ENCODE data around the gene BCL2L2. TPM values are rescaled to one million over a fixed set of nuclear protein-coding genes. Genes with fewer than 3 reads are reported as not detected.
"Not testable (repeated sequence)": the region's sequence is repeated elsewhere in the genome, so short reads cannot be mapped to it uniquely, and the experiment has no call there.

BCL2L2 gene, protein sequence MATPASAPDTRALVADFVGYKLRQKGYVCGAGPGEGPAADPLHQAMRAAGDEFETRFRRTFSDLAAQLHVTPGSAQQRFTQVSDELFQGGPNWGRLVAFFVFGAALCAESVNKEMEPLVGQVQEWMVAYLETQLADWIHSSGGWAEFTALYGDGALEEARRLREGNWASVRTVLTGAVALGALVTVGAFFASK
- total RNA-seq (2014; rRNA removed; shearing (Covaris generic); ENCODE audit: low replicate concordance) = 4.0 and 8.6 TPM in 2 replicates

DNA sequence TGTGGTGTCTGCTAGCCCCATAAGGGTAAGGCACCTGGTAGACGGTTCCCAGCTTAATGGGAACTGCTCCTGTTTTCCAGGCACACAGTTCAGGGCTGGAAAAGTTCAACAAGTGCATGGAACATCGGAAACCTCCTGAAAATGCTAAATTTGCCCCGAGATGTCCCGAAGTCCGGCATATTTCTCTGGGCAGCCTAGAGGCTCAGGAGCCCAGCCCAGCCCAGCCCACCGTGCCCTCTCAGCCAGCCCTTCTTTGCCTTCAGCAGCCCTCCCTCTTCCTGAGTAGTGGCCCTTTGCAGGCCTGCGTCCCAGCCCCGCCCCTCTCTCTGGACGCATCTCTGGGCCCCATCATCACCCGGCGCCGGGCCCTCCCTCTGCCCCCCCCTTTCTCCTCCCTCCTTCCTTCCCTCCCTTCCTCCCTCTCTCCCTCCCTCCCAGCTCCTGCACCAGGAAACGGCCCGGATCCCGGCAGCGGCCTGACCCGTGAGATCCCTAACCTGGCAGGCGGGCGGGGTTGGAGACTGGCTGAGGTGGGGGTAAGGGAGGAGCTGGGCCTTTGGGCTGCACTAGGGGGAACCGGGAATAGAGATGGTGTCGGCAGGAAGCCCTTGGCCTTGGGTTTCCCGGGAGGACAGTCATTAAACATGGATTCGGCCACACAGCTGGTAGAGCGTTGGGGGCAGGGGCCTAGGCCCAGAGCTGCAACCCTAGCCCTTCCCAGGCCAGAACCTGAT is at the start of gene BCL2L2:
Gene BCL2L2, plus strand, starts transcription at position 422 of the 734 bp plus-strand sequence. CDS start 935 bp downstream, outside the sequence.
- in situ Hi-C loops (cut with HindIII; ENCODE audit: low pct_unique_long_range_greater_than_20kb, low sequenced_read_pairs) = no loop called here

DNA sequence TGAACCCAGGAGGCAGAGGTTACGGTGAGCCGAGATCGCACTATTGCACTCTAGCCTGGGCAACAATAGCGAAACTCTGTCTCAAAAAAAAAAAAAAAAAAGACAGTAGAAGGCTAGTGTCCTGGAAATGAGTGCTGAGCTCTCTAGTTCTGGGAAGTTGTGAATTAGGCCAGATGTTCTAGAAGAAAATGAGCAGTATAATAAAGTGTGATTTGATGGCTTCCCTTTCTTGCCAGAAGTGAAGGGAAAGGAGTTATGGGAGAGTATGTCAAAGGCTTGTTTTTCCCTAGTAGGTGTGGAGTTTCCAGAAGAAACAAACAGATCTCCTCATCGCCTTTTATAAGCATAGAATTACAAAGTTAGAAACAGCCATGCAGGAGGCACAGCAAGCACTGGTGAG is 48.4 kb upstream of the BCL2L2 start:
- no peak for DNase-seq (ENCODE audit: low read depth)
- in situ Hi-C loops (cut with HindIII; ENCODE audit: low pct_unique_long_range_greater_than_20kb, low sequenced_read_pairs) = no loop called here

More for the DNA sequence above, at the start of gene BCL2L2:
- peak; percentile 87 for DNase-seq (ENCODE audit: low read depth)

DNA sequence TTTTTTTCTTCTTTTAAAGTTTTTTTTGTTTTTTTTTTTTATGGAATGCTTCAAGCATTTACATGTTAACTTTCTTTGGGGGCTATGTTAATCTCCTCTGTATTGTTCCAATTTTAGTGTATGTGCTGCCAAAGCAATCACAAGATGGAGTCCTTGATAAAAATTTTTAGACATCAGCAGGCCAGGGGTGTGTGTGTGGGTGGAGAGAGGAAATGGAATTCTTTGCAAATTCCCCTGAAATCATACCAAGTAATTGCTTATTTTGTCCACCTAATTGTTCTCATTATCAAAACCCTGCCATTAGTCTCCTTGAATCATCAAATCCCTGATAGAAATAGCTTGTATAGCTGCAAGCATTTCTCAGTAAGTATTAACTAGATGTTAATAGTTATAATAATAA is 47.2 kb upstream of the BCL2L2 start:
- DNase-seq (ENCODE audit: low read depth) = no peak
- in situ Hi-C loops (cut with HindIII; ENCODE audit: low pct_unique_long_range_greater_than_20kb, low sequenced_read_pairs) = no loop called here

DNA sequence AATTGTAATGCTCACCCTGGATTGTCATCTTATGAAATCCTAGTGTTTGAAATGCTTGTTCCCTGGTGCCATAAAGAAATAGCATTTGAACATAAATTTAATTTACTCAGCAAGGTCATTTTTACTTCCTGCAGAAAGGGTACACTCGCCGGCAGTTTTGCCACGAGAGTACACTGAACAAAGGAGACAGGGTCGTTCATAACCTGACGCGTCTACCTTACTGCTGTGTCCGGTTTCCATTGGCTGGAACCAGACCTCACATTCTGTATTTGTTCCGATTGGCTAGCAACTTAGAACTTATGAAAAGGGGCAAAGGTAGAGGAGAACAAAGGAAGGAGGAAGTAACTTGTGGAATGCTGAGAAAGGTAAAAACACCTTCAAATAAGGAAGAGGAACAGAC is 45.8 kb upstream of the BCL2L2 start:
- in situ Hi-C loops (cut with HindIII; ENCODE audit: low pct_unique_long_range_greater_than_20kb, low sequenced_read_pairs); DNase-seq (ENCODE audit: low read depth): not testable (repeated sequence)

DNA sequence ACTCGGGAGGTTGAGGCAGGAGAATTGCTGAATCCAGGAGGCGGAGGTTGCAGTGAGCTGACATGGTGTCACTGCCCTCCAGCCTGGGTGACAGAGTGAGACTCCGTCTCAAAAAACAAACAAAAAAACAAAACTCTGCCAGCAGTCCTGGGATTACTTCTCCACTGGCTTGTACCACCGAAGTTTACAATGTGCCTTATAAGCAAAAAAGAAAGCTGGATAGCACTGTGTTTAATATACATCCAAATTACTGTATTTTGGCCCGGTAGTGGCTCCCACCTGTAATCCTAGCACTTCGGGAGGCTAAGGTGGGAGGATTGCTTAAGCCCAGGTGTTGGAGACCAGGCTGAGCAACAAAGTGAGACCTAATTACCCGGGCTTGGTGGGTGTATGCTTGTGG is 37.4 kb upstream of the BCL2L2 start:
- DNase-seq (ENCODE audit: low read depth) = no peak

DNA sequence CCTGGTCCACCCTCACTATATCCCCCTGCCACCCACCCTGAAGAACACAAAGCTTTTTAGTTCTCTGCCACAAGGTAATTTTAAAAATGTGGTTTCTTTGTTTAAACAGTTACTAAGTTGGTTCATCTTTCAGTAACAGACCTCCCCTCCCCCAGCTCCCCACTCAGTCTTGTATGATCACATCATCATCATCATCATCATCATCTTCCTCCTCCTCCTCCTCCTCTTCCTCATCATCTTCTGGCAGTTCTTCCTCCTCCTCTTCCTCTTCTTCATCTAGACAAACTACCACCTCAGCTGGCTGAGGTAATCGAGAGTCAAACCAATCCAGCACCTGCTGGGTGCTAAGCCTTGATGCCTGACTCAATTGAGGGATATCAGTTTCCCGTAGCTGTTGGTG is 31.2 kb upstream of the BCL2L2 start:
- DNase-seq (ENCODE audit: low read depth) = no peak
- in situ Hi-C loops (cut with HindIII; ENCODE audit: low pct_unique_long_range_greater_than_20kb, low sequenced_read_pairs) = no loop called here

More for the DNA sequence above, 37.4 kb upstream of the BCL2L2 start:
- in situ Hi-C loops (cut with HindIII; ENCODE audit: low pct_unique_long_range_greater_than_20kb, low sequenced_read_pairs) = no loop called here

DNA sequence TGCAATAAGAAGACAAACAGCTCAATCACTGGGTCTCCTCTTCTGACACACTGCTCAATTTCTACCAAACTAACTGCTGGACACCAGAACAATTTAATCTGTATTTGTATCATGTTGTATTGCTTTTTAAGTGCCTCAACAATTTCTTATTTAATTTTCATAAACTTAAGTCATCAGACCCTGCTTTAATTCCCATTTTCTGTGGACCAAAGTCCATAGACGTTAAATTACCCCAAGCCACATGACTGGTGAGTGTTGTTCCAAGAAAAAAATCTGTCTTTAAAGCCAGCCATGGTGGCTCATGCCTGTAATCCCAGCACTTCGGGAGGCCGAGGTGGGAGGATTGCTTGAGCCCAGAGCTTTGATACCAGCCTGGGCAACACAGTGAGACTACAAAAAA is 29.4 kb upstream of the BCL2L2 start:
- no peak for DNase-seq (ENCODE audit: low read depth)
- in situ Hi-C loops (cut with HindIII; ENCODE audit: low pct_unique_long_range_greater_than_20kb, low sequenced_read_pairs) = no loop called here

DNA sequence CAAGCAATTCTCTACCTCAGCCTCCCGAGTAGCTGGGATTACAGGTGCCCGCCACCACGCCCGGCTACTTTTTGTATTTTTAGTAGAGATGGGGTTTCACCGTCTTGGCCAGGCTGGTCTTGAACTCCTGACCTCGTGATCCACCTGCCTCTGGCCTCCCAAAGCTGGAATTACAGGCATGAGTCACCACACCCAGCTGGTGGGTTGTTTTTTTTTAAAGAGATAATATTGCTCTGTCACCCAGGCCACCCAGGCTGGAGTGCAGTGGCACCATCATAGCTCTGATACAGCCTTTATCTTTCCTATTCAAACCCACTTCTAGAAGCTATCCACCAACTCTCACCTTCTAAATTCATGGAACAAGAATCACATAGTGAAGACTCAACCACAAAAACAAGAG is 28.7 kb upstream of the BCL2L2 start:
- in situ Hi-C loops (cut with HindIII; ENCODE audit: low pct_unique_long_range_greater_than_20kb, low sequenced_read_pairs); DNase-seq (ENCODE audit: low read depth): not testable (repeated sequence)

DNA sequence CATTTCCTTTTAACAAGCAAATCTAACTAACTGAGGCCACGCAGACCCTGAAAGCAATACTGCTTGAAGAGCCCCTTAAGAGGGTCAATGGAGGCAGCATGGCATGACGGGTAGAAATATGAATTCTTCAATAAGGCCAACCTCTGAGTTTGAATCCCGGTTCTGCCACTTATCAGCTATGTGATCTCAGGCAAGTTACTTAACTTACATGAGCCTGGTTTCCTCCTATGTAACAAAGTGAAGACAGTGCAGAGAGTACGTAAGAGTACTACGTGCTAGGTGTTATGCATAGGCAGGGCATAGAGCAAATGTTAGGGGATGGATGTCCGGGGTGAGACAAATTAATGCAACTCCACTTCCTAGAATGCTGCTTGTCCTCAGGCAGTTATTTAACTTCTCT is 25.4 kb upstream of the BCL2L2 start:
- in situ Hi-C loops (cut with HindIII; ENCODE audit: low pct_unique_long_range_greater_than_20kb, low sequenced_read_pairs) = no loop called here
- no peak for DNase-seq (ENCODE audit: low read depth)

DNA sequence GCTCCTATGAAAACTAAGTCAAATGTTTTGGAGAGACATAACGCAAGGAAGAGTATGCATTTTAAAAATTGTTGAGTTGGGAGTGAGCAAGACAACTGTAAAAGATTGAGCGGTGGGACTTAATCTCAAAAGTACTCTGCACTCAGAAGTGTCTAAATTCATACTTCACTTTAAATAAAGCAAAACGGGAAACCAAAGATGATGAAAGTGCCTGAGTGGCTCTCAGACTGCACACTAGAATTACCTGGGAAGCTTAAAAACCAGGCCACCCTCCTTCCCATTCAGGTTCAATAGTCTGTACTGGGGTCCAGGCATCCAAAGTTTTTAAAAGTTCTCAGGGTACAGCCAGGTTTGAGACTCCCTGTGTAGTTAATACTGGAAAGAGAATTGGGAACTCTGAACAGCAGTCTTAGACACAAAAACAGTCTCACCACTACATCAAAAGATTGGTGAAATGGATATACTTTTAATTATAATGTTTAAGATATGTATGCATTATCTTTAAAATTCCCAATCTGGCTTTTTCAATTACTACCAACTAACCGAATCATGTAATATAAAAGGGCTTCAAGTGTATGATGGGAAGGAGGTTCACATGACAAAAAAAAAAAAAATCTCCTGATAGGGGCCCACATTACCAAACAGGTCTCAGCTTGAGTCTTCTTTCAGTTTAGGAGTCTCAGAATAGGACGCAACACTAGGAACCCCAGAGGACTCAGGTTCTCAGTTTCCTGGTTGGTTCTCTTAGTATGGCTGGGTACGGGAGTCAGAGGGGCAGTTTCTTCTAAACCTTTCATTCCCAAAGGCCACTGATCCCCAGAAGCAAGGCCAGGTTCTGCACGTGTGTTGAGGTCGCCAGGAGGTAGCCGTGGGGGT is 21.7 kb upstream of the BCL2L2 start:
- in situ Hi-C loops (cut with HindIII; ENCODE audit: low pct_unique_long_range_greater_than_20kb, low sequenced_read_pairs) = no loop called here
- DNase-seq (ENCODE audit: low read depth) = no peak

DNA sequence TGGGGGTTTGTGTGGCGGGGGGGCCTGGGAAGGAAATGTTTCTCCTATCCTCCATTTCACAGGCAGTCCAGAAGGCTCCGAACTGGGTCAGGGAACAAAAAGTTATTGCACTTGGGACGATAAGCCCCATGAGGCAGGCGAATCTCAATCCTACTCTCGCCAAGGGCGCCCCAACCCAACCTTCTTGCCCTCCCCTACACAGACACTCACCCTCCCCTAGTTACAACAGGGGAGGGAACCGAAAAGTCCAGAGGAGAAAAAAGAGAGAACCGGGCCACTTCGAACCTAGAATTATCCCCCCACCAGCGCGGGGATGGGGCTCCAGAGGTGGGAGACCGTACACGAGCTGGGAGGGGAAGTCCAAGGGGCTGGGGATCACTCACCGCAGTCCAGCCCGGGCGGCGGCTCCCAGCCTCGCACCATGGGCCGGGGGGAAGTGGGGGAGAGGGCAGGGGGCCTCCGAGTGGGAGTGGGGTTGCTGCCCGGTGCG is 21.1 kb upstream of the BCL2L2 start:
- DNase-seq (ENCODE audit: low read depth) = no peak
- in situ Hi-C loops (cut with HindIII; ENCODE audit: low pct_unique_long_range_greater_than_20kb, low sequenced_read_pairs) = no loop called here

DNA sequence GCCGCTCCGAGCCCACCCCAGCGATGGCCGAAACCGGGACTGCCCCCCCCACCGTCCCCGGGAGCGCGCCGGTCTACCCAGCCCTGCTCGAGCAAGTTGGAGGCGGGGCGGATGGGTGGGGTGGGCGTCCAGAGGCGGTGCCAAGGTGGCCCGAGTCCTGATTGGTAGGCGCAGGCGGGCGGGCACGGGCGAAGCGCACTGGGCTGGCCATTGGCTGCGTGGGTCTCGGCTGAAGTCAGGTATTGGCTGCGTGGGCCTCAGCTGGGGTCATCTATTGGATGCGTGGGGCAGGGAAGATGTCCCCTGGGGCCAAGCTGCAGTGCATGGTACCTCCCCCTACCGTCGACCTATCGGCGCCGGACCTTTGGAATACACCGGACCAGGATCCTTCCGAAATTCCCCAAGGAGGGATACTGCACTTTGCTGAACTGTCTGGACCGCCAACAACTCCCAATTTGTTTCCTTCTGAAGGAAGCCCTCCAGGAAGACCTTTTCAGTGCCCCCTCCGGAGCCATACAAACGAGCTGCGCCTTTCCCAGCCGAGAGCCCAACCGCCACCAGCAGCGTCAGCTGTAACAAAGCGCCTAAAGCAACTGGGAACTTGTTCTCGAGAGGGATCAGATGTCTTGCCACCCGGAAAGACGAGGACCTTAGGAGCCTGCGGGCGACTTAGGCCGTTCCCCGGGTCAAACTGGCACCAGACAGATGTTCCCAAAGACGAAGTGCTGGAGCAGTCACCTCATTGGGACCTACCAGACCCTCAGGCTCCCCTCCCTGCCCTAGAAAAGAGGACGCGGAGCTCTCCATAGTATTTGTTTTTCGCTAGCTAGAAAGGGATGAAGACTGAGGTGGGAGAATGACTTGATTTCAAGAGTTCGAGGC is 20.4 kb upstream of the BCL2L2 start, which contains the start of gene HOMEZ:
Gene HOMEZ, minus strand, starts transcription at position 113 of the 882 bp plus-strand sequence. CDS start 180 bp downstream, outside the sequence.
- in situ Hi-C loops (cut with HindIII; ENCODE audit: low pct_unique_long_range_greater_than_20kb, low sequenced_read_pairs) = no loop called here
- DNase-seq (ENCODE audit: low read depth) = peak; percentile 93

DNA sequence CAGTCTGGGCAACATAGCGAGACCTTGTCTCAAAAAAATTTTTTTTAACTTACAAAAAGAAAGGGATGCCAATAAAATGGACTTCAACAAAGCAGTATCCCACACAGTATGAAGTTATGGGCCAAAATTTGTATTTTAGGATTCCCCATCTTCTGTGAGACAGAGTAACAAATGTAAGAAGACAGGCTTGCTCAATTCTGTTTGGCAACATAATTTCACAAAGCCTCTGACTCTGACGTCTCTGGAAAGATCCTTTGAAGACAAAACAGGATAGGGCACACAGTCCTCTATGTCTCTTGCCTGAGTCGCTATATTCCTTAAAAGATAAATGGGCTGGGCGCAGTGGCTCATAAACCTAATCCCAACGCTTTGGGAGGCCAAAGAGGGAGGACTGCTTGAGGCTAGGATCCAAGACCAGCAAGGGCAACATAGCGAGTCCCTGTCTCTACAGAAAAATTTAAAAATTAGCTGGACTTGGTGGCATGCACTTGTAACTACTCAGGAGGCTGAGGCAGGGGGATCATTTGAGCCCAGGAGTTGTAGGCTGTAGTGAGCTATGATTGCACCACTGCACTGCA is 19.6 kb upstream of the BCL2L2 start:
- no peak for DNase-seq (ENCODE audit: low read depth)
- in situ Hi-C loops (cut with HindIII; ENCODE audit: low pct_unique_long_range_greater_than_20kb, low sequenced_read_pairs) = no loop called here

DNA sequence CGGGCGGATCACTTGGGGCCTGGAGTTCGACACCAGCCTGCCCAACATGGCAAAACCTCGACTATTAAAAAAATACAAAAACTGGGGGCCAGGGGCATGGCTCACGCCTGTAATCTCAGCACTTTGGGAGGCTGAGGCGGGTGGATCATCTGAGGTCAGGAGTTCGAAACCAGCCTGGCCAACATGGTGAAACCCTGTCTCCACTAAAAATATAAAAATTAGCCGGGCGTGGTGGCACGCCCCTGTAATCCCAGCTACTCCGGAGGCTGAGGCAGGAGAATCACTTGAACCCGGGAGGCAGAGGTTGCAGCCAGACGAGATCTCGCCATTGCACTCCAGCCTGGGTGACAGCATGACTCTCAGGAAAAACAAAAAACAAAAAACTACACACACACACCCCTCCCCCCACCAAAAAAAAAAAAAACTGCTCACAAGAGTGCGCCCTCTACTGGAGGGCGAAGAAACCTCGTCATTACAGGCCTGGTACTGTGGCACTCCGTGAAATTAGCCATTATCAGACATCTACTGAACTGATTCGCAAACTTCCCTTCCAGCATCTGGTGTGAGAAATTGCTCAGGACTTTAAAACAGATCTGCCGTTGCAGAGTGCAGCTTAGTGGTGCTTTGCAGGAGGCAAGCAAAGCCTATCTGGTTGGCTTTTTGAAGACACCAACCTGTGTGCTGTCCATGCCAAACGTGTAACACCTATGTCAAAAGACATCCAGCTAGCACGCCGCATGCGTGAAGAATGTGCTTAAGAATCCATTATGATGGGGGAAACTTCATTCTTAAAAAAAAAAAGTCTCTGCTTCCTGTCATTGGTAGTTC is 11.7 kb upstream of the BCL2L2 start:
- DNase-seq (ENCODE audit: low read depth) = peak; percentile 54
- in situ Hi-C loops (cut with HindIII; ENCODE audit: low pct_unique_long_range_greater_than_20kb, low sequenced_read_pairs) = no loop called here

DNA sequence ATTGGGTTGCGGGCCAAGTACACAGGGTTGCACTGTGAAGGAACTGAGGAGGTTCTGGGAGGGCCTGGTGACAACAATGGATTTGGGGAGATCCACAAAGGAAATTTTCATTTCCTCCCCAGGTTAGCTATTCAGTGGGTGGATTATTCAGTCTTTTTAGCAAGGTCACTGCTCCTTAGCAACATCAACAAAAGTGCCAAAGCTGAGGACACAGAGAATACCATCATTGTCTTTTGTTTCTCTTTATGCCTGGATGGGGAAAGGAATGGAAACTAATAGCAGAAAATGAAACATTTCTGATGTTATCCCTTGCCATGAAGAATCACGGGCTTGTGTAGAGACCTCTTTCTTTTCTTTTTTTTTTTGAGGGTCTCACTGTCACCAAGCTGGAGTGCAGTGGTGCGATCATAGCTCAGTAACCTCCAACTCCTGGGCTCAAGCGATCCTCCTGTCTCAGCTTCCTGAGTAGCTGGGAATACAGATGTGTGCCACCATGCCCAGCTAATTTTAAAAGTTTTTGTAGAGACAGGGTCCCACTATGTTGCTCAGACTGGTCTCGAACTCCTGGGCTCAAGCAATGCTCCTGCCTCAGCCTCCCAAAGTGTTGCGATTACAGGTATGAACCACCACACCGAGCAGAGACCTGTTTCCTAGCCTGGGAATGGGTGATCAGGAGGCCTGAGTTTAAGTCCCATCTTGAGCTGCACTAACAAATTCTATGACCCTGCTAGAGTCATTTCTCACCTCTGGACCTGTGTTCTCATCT is 10.4 kb upstream of the BCL2L2 start:
- DNase-seq (ENCODE audit: low read depth) = no peak
- in situ Hi-C loops (cut with HindIII; ENCODE audit: low pct_unique_long_range_greater_than_20kb, low sequenced_read_pairs) = no loop called here

DNA sequence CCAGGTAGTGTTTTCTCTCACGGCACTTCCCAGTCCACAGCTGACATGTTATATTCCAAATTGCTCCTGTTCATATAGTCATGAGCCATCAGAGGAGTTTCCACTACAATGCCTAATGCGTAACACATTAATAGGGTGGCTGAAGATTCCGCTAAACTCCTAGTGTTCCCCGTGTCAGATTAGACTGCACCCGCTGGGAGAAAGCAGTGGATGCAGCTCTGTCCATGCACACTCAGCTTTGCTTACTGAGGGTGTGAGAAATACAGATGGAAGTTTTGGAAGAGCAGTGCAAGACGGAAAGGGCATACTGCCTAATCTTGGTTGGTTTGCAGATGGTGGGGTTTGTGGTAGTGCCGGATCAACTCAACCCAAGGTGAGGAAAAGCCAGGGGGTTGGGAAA is 9.5 kb upstream of the BCL2L2 start:
- DNase-seq (ENCODE audit: low read depth) = no peak
- in situ Hi-C loops (cut with HindIII; ENCODE audit: low pct_unique_long_range_greater_than_20kb, low sequenced_read_pairs) = no loop called here

Measured in Caki2 (cell line).